Stimulated activated CD8-positive, alpha-beta memory T cell treated with anti-CD3 and anti-CD28 coated beads, Interleukin-15, amount 100 ng/mL, for 24 hours (primary cell): ENCODE results near the gene TTLL11.
"Not testable (repeated sequence)": the region's sequence is repeated elsewhere in the genome, so short reads cannot be mapped to it uniquely, and the experiment has no call there.

Experiments
- DNase-seq: peaks from one replicate; pipeline ENCODE4 v3.0.0-alpha.2; 2020; ENCODE audit warnings: low read depth

Gene TTLL11

GRCh38 chr9:122001491-122002201 is 91.5 kb downstream of the TTLL11 start:
- no peak for DNase-seq

- DNase-seq: not testable (repeated sequence)
These were observed 92.6 kb downstream of the TTLL11 start for GRCh38 chr9:122000526-122000925.

- DNase-seq: no peak
These were observed 93.6 kb downstream of the TTLL11 start for GRCh38 chr9:121999556-121999955.

DNA sequence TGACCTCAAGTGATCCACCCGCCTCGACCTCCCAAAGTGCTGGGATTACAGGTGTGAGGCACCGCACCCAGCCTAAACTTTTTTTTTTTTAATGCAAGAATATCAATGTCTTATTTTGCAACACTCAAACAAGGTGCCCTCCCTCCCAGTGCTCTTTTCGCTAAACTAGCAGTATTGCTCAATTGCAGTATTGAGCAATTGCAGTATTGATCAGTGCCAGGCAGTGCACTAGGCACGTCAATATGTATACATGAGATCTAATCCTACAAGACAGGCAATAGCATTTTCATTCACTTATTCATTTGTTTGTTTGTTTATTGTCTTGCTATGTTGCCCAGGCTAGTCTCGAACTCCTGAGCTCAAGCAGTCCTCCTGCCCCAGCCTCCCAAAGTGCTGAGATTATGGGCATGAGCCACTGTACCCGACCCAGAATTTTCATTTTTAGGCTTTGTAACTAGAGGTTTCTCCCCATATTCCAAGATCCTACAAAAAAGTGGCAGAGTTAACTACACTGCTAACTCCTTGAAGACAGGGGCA is 94.5 kb downstream of the TTLL11 start:
- DNase-seq: no peak

DNA sequence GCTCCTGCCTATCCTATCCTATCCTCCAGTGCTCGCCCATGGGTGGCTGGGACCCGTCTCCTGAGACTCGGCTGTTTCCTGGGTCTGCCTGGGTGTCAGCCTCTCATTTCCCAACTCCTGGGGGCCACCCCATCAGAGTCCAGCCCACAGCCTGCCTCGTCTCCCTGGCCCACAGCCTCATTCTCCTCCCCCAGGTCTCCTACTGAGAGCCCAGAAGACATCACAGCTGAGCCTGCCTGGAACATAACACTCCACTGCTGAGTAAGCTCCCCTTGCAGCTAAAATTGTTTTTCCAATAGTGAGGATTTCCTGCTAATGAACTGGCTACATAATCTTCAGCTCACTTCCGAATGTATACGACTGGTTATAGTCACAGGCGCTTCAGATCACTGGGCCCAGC is 95.3 kb downstream of the TTLL11 start:
- no peak for DNase-seq

DNA sequence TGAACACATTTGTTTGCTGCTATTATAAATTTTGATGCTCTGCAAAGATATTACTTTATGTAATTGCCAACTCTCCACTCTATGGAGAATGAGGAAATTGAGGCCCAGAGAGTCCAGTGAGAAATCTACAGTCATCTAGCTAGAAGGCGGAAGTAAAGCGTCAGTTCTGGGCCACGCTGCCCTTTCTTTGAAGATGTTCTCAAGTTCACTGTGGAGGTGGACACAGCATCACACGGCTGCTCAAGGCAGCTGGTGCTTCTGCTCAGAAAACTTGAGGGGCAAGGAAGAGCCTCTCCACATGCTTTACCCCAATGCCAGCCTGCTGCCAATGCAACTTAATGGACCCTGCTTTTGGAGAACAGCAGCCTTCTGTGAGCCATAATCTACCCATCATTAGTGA is 96.3 kb downstream of the TTLL11 start:
- no peak for DNase-seq

DNA sequence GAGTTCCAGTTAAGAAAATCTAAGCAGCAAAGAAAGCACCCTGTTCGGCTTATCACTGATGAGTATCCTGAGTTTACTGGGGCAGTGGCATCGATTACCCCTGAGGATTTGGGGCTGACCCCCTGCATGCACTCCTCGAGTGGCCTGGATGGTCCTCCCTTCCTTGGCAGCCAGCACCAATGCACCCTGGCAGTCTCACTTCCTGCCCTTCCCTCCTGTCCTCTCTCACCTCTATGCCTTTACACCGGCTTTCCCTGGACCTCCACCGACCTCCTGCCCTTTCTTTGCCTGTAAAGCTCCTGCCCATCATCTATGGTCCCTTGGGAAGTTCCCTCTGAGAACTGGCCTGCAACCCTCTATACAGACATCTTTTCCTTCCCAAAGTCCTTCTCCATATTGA is 97.1 kb downstream of the TTLL11 start:
- no peak for DNase-seq

- DNase-seq: no peak
These were observed 100.4 kb downstream of the TTLL11 start for GRCh38 chr9:121992571-121993212.

DNA sequence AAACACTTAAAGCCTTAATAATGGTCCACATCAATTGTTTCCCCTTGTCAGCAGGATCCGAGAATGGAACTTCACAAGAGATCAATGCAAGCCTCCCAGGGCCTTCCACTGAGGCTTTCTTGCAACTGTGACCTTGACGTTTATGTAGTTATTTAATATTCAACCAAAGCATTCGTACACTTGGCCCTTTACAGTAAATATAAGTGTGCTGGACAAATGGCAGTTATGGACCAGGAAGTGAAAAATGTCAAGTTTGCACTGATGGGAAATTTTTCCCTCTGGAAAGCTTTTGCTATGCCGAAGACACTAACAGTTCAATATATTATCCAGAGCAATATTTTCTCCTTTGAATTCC is 101.8 kb downstream of the TTLL11 start:
- no peak for DNase-seq

GRCh38 chr9:121990600-121991306 is 102.4 kb downstream of the TTLL11 start:
- DNase-seq: no peak

DNA sequence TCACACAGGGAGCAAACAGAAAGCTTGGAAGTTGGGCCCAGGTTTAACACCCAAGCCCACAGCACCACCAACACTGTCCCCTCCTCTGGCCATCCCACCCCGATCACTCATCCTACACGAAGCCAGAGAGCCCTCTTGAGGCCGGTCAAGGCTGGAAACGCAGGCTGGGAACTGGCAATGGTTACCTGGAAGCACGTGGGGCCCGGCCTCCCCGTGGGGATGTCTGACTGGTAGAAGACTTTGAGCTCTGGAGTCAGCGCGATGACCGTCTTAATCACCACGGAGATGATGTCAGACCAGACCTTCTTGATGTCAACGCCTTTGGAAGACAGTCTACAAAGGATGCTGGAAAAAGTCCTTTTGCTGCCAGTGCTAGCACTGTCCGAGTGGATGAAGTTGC is 104.1 kb downstream of the TTLL11 start:
- no peak for DNase-seq

GRCh38 chr9:121987314-121987713 is 105.8 kb downstream of the TTLL11 start:
- DNase-seq: no peak

DNA sequence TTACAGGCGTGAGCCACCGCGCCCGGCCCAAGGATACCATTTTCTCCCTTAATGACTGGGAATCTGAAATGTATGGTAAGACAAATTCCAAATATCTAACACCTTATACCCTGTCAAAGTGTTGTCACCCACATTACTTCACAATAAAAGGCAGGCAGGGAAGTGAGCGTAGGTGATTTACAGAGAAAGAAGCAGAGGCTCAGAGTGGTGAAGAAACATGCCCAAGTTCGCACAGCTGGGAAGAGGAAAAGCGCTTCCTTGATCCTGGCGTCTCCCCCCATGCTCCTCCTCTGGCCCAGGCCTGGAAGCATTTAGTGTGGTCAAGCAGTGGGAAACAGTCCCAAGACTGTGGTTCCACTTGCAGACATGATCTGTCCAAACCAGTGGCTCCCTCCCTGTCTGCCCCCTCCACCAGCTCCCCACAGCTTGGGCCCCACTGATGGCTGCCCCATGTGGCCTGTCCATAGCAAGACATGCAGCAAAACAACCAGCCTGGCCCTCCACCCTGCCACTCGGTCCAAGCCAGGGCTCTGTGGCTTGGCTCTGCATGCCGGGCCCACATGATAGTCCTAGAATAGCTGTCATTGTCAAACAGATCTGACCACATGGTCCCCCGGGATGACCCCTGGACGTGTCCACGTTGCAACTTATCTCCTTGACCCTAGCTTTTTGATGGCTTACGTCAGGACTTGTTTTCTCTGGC is 107.2 kb downstream of the TTLL11 start:
- no peak for DNase-seq

GRCh38 chr9:121984726-121985402 is 108.2 kb downstream of the TTLL11 start:
- no peak for DNase-seq

DNA sequence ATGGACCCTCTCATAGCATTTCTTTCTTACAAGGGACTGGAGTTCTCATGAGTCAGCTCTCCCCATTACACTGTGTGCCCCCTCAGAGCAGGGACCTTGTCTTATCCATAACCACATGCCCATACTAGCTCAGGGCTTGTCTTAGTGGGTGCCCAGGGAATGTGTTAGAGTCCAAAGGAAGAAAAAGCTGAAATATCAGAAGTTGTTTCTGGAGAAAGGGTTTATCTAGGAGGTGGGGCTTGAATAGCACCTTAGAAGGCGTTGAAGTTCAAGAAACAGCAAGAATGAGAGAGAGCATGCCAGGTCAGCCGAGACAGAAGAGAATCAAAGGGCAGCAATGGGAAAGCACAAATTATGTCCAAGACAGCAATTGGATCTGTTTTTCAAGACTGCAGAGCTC is 109.4 kb downstream of the TTLL11 start:
- no peak for DNase-seq

GRCh38 chr9:121981118-121981883 is 111.8 kb downstream of the TTLL11 start:
- DNase-seq: no peak

GRCh38 chr9:121980665-121981064 is 112.4 kb downstream of the TTLL11 start:
- DNase-seq: not testable (repeated sequence)

DNA sequence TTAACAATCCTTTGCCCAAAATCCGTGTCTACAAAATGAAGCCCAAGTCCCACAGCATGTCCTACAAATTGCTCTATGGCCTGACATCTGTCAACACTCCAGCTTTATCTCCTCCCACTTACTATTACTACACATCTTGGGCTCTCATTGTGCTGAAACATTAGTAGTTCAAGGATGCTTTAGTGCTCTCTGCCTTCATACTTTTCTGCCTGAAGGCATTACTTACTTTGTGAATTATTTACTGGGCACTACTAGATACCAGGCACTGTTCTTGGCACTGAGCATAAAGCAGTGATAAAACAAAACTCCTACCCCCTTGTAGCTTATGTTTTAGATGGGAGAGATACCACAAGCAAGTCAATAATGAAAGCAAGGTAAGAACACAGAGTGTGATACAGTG is 113.4 kb downstream of the TTLL11 start:
- no peak for DNase-seq

- no peak for DNase-seq
These were observed 116.4 kb downstream of the TTLL11 start for GRCh38 chr9:121976751-121977150.

- DNase-seq: no peak
These were observed 117.3 kb downstream of the TTLL11 start for GRCh38 chr9:121975801-121976277.

DNA sequence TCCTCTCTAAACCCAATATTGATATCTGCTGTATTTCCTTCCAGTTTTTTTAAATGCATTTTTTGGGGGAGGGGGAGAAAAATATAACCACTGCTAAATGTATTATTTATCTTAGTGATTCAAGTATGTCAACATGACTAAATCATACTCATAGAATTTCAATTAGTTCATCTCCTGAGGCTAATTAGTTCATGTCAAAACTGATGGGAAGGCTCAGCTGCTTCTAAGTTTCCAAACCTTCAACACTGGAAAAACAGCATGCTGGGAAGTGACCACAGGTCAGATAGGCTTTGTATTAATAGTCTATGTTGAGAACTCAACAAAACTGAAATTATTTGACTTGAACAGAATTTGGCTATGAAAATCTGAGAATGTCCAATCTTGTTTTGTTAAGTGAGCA is 118.7 kb downstream of the TTLL11 start:
- DNase-seq: no peak
